GM06990 (cell line): ENCODE measurements around the gene OR10H3.
A peak's percentile ranks its signal among the peaks of the same experiment; 100 is the strongest.

Source experiments
- DNase-seq: peaks from one replicate; pipeline ENCODE4 v3.0.0-alpha.2; 2011; ENCODE audit not compliant: insufficient read length; ENCODE audit errors: extremely low read depth
- H3K27me3 ChIP-seq: replicated peaks from 2 replicates; pipeline ENCODE4 v1.6.0; 2011; ENCODE audit warnings: low read length; ENCODE audit not compliant: control insufficient read depth, insufficient read depth
- H3K36me3 ChIP-seq: 2 replicates; pipeline ENCODE4 v1.5.1; 2011; ENCODE audit warnings: low read length; ENCODE audit not compliant: control insufficient read depth, insufficient read depth
- H3K4me3 ChIP-seq: replicated peaks from 2 replicates; pipeline ENCODE4 v1.5.1; 2011; ENCODE audit warnings: low read depth, mild to moderate bottlenecking, control low read depth, low read length
- TF ChIP-seq, protein P1 (sequence below): IDR thresholded peaks from 2 replicates; pipeline ENCODE4 v1.5.1; 2011; ENCODE audit warnings: low read length, control low read depth, mild to moderate bottlenecking, inconsistent platforms; ENCODE audit not compliant: insufficient read depth, poor library complexity, severe bottlenecking

The OR10H3 gene, protein sequence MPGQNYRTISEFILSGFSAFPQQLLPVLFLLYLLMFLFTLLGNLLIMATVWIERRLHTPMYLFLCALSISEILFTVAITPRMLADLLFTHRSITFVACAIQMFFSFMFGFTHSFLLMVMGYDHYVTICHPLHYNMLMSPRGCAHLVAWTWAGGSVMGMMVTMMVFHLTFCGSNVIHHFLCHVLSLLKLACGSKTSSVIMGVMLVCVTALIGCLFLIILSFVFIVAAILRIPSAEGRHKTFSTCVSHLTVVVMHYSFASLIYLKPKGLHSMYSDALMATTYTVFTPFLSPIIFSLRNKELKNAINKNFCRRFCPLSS

GRCh38 chr19:15737722-15738121 is at the start of gene OR10H3:
Gene OR10H3 (plus strand): TSS chr19:15737985. CDS start chr19:15741393, 3,408 bp downstream.
- H3K27me3 ChIP-seq: no peaks in the 10 kb centered on the region; the same call in 1 of the 2 replicates
- DNase-seq: no peak
- TF ChIP-seq, protein P1, sequence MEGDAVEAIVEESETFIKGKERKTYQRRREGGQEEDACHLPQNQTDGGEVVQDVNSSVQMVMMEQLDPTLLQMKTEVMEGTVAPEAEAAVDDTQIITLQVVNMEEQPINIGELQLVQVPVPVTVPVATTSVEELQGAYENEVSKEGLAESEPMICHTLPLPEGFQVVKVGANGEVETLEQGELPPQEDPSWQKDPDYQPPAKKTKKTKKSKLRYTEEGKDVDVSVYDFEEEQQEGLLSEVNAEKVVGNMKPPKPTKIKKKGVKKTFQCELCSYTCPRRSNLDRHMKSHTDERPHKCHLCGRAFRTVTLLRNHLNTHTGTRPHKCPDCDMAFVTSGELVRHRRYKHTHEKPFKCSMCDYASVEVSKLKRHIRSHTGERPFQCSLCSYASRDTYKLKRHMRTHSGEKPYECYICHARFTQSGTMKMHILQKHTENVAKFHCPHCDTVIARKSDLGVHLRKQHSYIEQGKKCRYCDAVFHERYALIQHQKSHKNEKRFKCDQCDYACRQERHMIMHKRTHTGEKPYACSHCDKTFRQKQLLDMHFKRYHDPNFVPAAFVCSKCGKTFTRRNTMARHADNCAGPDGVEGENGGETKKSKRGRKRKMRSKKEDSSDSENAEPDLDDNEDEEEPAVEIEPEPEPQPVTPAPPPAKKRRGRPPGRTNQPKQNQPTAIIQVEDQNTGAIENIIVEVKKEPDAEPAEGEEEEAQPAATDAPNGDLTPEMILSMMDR: no peak

GRCh38 chr19:15696654-15697194 is 41.1 kb upstream of the OR10H3 start:
- Histone ChIP-seq H3K27me3 (no peaks in the 10 kb centered on the region), H3K36me3 (no peaks in the 10 kb centered on the region), H3K4me3 (no peak overlapping the region)
- TF ChIP-seq, protein P1: no peak
- DNase-seq: no peak

More at GRCh38 chr19:15737722-15738121, at the start of gene OR10H3:
- no peaks in the 10 kb centered on the region for H3K36me3 ChIP-seq
- no peak within 1 kb of the TSS for H3K4me3 ChIP-seq

DNA sequence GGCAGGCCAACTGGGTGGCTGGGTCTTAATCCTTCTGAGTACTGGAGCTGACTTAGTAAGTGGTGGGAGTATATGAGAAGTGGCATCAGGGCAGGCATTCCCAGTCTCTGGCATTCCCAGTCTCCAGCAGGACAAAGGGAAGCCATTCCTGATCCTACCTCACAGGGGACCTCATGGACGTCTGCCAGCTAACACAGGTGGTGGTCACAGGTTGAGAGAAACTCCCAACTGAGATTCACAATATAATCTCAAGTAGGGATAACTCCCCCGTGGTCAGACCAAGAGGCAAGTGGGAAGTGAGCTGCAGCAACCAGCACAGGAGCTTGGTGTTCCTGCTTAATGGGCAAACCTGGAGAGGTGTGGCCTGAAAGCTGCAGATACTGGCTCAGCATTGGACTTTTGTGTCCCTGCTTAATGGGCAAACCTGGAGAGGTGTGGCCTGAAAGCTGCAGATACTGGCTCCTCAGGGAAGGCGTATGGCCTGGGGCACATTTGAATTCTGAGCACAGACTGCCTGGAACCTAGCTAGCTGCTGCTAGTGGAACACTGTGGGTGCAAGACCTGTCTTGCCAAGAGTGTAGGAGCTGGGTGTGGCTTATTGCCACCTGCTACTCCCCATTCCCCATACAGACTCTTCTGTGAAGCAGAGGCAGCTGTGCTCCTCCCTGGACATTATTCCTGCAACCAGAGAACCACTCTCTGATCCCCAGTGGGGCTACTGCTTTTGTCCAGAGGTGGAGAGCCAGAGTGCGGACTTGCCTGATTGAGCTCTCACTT is 35.8 kb upstream of the OR10H3 start:
- DNase-seq: no peak
- H3K4me3 ChIP-seq: no peak overlapping the region
- H3K27me3 ChIP-seq: no peaks in the 10 kb centered on the region; the same call in 1 of the 2 replicates
- TF ChIP-seq, protein P1: no peak
- H3K36me3 ChIP-seq: no peaks in the 10 kb centered on the region

DNA sequence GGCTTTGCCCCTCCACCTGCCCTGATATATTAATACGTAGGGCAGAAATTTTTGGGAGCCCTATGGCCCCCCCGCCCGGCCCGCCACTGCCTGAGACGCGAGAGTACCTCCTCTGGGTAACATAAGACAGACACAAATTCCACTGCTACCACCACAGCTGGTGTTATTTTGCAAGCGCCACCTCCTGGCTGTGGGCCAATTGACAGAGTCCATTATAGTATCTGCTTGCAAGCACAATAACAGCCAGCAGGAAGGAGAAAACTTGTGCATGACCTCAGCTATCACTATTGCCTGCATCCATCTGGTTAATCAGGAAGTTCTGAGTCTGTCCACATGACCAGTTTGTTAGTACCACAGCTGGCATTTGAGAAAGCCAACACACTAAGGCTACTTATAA is 35.3 kb upstream of the OR10H3 start:
- TF ChIP-seq, protein P1: peak; percentile 18

GRCh38 chr19:15714638-15715037 is 23.1 kb upstream of the OR10H3 start:
- Histone ChIP-seq H3K4me3 (no peak overlapping the region), H3K27me3 (no peaks in the 10 kb centered on the region; the same call in 1 of the 2 replicates), H3K36me3 (no peaks in the 10 kb centered on the region)
- TF ChIP-seq, protein P1: no peak
- no peak for DNase-seq

More for the DNA sequence above, 35.3 kb upstream of the OR10H3 start:
- Histone ChIP-seq H3K36me3 (no peaks in the 10 kb centered on the region), H3K27me3 (no peaks in the 10 kb centered on the region; the same call in 1 of the 2 replicates), H3K4me3 (no peak overlapping the region)
- no peak for DNase-seq
